NOMO-1 (cell line): ENCODE results near the gene CAVIN1.
A peak's percentile ranks its signal among the peaks of the same experiment; 100 is the strongest.

Experiments
- DNase-seq, 2 experiments: peaks; one replicate each; lab custom pipeline; 2025; ENCODE audit not compliant: unreplicated experiment in 2 of 2; lab: John Stamatoyannopoulos, UW

Gene CAVIN1

GRCh38 chr17:42436391-42436790 lies 13.3 kb upstream of the CAVIN1 start:
- DNase-seq = no peak

DNA sequence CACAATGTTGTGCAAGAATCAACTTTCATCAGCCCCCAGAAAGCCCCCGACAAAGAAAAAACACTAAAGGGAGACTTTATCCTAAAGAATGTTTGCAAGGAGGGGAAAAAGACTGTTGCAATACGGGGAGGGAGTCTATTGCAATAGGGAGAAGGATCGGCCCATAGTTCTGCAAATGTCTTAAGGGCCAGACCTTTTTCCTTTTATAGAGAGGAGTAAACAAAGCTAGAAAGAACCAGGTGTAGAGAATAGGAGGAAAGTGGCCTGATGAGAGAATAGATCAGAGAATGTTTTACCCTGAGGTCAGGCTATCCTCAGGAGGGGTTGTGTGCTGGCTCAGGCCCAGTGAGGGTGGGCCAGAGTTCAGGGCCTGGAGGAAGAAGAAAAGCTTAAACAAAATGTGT lies 8.7 kb upstream of the CAVIN1 start:
- DNase-seq = no peak

- DNase-seq = no peak
Observed at GRCh38 chr17:42429726-42430447, 6.8 kb upstream of the CAVIN1 start.

DNA sequence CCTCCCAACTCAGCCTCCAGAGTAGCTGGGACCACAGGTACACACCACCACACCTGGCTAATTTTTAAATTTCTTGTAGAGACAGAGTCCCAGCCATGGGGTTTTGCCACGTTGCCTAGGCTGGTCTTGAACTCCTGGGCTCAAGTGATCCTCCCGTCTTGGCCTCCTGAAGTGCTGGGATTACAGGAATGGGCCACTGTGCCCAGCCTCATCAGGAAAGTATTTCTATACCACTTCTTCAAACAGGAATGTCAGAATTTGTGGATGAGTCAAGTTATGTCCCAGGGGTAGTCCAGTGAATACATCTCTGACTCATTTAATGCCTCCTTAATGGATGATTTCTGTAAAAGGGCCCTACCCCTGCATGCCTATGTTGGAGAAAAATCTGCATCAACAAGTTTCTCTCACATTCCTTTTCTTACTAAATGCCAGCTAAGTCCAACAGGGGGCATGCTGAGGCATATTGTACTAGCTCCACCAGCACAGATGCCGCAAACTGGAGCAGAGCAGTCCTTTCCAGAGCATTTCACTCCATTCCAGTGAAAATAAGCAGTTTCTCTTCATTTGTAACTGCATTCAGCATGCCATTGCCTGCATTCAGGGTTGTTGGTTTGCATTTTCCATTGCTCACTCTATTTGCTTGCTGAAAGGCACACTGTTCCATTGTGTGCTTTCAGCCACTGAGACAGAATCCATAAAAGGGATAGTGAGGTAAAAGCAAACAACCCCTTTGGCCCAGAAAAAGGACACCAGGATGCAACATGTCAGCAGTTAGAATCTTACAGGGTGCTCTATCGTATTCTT lies 5.3 kb upstream of the CAVIN1 start:
- DNase-seq = peak; percentile 17 to 43

GRCh38 chr17:42424991-42425610 lies 2.0 kb upstream of the CAVIN1 start:
- DNase-seq = no peak

DNA sequence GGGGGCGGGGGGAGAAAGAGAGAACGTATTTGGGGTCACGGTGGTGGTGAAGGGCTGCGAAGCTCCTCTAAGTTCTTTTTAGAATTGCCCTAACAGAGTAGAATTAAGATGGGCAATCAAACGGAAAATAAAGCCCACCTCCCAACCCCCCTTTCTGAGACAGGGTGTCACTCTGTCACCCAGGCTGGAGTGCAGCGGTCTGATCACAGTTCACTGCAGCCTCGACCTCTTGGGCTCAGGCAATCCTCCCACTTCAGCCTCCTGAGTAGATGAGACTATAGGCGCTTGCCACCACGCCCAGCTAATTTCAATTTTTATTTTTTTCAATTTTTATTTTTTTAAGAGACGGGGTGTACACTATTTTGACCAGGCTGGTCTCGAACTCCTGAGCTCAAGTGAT lies 710 bp upstream of the CAVIN1 start:
- DNase-seq = no peak

DNA sequence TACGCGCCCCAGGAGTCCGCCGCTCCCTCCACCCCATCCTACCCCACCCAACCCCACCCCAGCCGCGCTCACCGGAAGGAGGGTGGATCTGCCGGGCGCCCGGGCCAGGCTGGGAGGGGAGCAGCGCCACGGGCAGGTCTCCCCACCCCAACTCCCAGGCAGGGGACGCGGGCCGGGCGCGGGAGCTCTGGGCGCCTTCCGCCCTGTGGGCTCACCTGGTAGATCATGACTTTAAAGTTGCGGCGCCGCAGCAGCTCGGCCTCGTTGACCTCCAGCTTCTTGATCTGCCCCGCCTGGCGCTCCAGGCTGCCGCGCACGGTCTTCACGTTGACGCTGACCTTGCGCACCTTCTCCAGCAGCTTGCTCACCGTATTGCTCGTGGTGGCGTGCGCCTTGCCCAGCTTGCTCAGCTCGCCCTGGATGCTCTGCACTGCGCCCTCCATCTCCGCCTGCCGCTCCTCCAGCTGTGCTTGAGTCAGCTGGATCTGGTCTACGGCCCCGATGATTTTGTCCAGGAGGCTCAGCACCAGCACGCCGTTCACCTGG lies 571 bp downstream of the CAVIN1 start:
- no peak for DNase-seq

DNA sequence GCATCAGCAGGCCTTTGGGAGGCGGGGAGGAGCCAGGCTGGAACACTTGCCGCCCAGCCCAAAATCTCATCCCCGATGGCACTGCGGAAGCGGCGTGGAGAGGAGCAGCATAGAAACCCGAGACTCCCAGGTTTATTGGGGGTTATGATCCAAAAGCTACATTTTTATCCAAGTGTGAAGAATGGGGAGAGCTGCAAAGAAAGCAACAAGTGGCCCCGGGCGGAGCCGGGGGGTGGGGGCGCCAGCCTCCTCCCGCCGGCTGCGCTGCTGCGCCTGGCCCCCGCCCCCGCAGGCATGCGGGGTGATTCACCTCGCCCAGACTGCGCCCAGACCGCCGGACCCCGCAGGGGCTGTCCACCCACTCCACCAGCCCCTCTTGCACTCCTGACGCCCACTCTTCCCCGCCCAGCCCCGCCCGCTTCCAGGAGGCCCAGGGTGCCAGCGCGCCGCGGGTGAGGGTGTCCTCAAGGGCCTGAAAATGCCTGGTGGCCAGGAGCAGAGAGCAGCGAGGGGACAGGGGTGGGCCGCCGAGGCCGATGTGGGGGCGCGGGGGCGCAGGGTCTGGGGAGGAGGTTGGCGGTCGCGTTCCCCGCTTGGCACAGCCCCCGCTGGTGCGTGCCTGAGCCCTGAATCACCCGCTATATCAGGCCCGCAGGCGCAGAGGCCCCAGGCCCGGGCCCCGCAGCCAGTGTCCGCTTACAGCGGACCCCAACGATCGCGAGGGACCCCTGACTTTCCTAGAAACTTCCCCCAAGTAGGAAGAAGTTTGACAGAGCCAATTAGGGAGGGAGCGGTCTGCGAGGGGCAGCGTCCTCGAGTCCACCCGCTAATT lies 1.3 kb downstream of the CAVIN1 start:
- DNase-seq = no peak

GRCh38 chr17:42421136-42421506 lies 1.9 kb downstream of the CAVIN1 start:
- DNase-seq = no peak

DNA sequence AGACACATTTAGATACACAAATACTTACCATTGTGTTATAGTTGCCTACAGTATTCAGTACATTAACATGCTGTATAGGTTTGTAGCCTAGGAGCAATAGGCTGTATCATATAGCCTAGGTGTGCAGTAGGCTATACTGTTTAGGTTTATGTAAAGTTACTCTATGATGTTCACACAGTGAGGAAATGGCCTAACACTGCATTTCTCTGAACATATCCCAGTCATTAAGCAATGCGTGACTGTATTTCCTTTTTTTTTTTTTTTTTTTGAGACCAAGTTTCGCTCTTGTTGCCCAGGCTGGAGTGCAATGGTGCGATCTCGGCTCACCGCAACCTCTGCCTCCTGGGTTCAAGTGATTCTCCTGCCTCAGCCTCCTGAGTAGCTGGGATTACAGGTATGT lies 5.1 kb downstream of the CAVIN1 start:
- DNase-seq = peak; percentile 37 to 79

GRCh38 chr17:42414704-42415409 lies 8.2 kb downstream of the CAVIN1 start:
- peak; percentile 21 to 25 for DNase-seq

DNA sequence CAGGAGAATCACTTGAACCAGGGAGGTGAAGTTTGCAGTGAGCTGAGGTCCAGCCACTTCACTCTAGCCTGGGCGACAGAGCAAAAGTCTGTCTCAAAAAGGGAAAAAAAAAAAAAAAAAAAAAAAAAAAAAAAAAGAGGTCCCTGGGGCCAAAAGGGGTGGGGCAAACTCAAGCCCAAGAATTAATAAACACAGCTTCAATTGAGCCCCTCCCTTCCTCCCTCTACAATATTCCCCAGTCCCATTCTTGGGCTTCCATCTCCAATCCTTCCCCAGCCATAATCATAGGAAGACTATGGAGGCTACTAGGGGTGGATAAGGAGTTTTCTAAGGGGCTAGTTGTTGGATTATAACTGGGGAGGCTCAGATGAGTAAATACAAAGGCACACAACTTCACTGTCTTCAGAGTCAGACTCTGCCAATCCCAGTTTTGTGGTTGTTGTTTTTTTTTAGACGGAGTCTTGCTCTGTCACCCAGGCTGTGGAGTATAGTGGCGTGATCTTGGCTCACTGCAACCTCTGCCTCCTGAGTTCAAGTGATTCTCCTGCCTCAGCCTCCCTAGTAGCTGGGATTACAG lies 9.5 kb downstream of the CAVIN1 start:
- DNase-seq = no peak

GRCh38 chr17:42411905-42412679 lies 11.0 kb downstream of the CAVIN1 start:
- DNase-seq = no peak

GRCh38 chr17:42411361-42411760 lies 11.7 kb downstream of the CAVIN1 start:
- no peak for DNase-seq

GRCh38 chr17:42410319-42410685 lies 12.8 kb downstream of the CAVIN1 start:
- no peak for DNase-seq

- DNase-seq = no peak
Observed at GRCh38 chr17:42409523-42410318, 13.3 kb downstream of the CAVIN1 start.

DNA sequence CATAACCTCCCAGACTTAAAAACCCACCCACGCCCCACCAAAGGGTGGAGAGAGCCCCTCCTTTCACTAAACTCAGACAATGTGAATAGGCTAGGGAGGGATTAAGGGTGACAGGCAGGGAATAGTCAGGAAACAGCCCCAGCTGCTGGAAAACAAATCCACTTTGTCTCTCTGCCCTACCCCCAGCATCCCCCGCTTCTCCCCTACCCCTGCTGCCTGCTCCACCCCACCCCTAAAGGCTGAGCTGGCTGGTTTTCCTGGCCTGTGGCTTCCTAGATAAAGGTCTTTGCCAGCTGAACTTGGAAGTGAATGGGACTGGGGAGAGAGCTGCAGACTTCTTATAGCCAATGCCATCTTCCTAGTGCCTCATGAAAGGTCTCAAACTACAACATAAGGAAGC lies 15.0 kb downstream of the CAVIN1 start:
- DNase-seq = no peak

DNA sequence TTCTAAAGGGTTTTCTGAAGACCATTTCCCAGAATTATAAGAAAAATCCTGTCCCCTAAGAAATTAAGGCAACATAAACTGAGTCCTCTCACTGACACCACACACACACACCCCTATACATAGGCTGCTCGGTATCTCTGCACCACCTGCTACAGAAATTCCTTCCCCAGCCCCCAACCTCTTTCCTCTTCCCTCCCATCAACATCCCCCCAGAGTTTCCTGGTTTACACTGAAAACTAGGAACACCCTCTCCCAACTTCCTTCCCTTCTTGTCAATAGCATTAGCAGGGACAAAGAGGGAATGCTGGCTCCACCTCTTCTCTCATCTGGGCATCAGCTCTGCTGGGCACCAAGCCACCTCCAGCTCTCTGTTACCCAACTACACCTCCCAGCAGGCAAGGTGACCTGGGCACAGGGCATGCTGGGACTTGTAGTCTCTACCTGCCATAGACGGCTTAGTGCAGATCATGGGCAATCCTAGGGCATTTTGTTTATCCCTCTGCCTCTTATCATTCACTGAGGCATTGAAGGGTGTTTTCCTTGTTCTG lies 15.7 kb downstream of the CAVIN1 start:
- peak; percentile 25 to 31 for DNase-seq
